Activated T-helper 1 cell treated with anti-CD3 and anti-CD28 coated beads, Interleukin-2, amount 50 U/mL, for 16 hours (primary cell): Measurements from ENCODE around the gene DCC.

Experiments used
- DNase-seq, 2 donors: peaks; one replicate each; pipeline ENCODE4 v3.0.0-alpha.2; 2020; ENCODE audit warnings: low read depth in 1 of 2, low spot score in 1 of 2

DCC gene

DNA sequence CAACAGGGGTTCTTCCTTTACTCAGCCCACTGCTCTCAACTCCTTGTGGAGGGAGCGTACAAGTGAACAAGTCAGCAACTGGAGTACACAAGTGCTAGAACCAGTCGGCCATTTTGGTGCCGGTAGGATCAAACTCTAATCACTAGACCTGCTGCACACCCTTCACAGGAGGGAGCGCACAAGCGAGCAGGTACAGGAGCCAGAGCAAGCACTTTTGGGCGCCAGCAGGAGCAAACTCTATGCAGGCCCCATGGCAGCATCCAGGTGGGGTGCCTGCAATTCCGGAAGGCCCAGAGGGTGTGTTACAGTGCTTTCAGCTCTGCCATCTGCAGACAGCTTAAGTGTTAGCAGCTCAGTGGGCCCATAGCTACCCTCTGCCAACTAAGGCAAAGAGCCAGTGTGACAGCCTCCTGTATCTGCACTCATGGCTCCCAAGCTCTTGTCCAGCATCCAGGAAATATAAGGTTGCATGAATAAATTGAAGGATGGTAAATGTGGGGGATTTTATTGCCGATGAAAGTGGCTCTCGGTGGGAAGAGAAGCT is 426.1 kb downstream of the DCC start:
- DNase-seq: no peak

DNA sequence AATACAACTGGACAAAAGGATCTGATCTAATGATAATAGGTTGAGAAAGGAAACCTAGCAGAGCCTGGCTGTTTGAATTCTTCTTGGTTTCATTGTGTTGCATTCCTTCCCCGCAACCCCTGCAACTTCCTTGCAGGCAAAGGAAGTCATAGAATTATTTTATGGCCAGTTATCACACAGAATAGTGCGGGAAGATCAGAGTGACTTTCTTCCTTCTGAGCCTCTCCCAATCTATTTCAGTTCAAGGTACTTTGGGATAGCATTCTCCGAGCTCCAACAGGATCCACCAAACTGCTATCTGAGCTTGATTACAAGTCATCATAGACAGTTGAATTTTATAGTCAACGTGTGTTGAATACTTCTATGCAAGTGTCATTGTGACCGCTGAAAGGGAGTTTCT is 441.1 kb downstream of the DCC start:
- no peak for DNase-seq

GRCh38 chr18:52791321-52791720 is 451.3 kb downstream of the DCC start:
- DNase-seq: no peak

DNA sequence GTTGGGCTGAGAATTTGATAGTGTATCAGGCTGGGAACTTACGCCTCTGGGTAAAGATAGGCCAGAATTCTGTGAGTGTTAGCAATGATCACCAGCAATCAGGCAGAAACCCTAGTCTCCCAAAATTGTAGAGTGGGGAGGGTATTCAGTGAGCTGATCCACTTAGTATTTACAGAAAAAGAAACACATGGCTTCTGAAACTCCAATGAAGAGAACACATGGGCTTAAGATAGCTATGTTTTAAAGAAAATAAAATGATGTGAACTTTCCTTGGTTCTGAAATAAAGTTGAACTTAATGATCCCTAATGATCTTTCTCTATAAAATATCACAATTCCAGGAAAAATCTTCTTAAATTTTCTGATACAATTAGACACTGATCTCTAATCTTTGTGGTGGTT is 472.8 kb downstream of the DCC start:
- no peak for DNase-seq

- no peak for DNase-seq
Observed at GRCh38 chr18:52813635-52814416, 473.8 kb downstream of the DCC start.

GRCh38 chr18:52815651-52816050 is 475.7 kb downstream of the DCC start:
- DNase-seq: no peak

- DNase-seq: no peak
Observed at GRCh38 chr18:52816121-52816520, 476.1 kb downstream of the DCC start.

DNA sequence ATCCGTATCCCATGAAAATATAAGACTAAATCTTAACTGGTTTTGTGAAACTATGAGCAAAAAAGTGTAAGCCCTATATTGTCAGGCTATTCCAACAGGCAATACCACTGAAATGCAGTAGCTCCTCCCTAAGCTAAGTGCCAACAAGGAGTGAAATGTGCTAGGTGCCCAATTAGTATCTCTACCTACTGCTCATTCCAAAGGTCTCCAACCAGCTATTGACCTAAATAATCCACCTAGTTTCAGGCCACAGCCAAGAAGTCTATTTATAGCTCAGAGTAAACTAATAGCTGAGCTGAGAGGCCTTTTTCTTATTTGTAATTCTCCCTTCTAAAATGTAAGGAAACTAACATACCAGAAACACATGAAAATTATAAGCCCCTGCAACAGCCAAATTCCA is 482.2 kb downstream of the DCC start:
- no peak for DNase-seq

DNA sequence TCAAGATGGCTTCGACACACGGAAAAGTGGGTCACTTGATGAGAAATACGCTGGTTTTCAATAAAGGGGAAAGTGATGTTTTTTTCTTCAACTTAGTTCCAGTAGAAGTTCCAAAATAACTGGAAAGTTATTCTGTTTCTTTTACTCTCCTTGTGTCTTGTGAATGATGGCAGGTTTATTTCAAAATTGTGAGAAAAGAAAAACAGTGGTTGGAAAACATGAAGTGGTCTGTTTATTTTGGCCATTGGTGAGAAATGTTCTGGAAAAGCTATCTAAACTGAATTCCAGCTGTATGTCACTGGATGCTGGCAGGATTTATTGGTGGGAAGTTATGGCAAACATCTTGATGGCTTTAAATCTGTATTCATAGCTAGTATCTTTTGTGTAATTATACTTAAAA is 484.1 kb downstream of the DCC start:
- DNase-seq: no peak

DNA sequence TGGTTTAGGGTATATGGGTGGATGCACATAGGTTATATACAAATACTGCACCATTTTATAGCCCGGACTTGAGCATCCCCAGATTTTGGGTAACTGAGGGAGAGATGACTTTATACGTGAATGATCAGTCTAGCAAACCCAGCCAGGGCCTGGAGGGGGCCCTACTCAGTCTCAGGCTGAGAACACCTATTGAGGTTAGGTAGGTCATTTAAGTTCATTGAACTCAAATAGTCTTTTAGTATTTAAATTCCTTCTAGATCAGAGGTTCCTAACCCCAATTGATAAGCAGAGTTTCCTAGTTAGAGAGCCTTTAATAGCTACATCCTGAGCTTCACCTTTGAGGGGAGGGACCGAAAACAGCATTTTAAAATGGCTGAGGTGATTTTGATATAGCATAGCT is 487.0 kb downstream of the DCC start:
- DNase-seq: no peak

GRCh38 chr18:52829320-52829719 is 489.3 kb downstream of the DCC start:
- DNase-seq: no peak

DNA sequence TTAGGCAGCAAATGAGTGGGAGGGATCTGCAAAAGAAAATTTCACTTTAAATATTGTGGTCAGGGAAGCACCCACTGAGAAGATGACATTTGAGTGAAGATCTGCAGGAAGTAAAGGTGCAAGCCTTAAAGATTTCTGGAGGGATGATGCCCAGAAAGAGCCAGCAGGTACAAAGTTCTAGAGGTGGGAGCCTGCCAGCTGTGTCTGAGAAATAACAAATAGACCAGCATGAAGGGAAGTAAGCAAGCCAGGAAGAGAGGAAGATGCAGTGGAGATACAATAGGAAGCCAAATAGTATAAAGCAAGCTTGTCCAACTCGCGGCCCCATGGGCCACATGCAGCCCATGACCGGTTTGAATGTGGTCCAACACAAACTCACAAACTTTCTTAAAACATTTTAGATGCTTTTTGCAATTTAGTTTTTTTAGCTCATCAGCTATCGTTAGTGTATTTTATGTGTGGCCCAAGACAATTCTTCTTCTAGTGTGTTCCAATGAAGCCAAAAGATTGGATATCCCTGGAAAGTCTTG is 489.9 kb downstream of the DCC start:
- no peak for DNase-seq

DNA sequence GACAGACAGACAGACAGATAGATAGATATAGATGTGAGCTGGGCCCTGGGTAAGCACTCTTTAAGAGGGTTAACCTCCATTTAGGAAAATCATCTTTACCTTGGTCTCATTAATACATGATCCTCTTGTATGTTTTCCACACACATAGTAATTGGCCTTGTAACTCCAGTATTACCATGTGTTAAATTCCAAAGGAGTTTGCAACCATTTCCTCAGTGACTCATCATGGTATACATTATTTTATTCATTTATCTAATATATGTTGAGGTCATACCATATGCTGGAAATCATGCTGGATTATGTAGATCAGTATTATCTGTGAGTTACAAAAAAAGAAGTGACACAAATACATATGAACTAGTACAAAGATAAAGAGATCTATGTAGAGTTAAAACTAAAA is 504.3 kb downstream of the DCC start:
- DNase-seq: no peak

DNA sequence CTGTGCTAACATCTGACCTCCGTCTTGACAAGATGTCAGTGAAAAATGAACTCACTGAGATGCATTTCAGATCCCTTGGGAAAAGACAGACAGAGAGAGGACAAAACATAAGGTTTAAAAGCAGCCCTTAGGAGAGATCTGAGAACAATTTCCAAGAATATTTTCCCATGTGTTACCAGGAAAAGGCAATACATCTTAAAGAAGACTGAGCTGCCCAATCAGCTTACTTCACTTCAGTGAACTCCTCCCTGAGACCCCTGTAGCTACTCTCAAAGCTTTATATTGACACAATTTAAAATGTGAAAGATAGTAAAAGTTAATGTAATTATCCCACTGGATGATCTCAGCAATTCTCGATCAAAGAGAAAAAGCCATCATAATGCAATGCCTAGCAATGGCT is 505.0 kb downstream of the DCC start:
- no peak for DNase-seq

- no peak for DNase-seq
Observed at GRCh38 chr18:52850031-52850560, 510.1 kb downstream of the DCC start.

DNA sequence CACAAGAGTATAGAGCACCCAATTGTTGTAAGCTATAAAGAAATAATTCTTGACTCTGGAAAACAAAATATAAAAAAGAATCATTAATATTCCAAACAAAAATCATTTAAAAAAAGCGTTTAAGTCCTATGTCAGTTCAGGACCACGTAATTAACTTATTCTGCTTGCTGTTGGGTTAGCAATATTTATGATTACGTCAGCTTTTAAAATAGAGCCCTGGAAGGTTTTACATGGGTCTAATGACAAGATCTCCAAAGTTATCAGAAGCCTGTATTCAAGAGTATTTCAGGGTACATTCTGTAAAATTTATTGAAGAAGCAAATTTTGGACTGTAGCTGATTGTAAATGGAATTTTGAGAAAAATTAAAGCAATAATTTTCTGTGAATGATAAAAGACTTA is 521.6 kb downstream of the DCC start:
- DNase-seq: no peak

DNA sequence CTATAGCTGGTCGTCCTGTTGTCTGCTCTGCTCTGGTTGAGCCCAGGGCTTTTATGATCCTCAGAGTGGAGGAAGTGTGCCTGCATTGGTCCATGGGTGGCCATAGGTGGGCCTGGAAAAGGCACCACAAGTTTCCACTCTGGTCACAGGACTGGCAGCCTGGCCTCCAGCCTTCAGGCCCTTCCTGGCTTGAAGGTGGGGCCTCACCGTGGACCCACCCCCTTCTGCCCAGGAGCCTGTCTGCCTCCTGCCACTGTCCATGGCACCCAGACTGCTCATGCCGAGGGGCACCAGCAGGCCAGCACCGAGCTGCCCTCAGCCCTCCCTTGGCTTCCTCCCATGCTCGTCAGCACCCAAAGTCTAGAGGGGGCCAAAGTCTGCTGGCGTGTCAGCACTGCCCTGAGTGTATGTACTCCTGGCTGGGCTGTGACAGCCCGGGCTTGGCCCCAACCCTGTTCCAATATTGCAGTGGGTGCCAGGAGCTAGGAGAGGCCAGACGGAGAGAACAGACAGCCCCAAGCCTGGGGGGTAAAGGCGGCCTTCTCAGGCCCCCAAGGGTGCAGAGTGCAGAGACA is 529.4 kb downstream of the DCC start:
- DNase-seq: no peak

- DNase-seq: no peak
Observed at GRCh38 chr18:52869942-52870907, 530.2 kb downstream of the DCC start.

DNA sequence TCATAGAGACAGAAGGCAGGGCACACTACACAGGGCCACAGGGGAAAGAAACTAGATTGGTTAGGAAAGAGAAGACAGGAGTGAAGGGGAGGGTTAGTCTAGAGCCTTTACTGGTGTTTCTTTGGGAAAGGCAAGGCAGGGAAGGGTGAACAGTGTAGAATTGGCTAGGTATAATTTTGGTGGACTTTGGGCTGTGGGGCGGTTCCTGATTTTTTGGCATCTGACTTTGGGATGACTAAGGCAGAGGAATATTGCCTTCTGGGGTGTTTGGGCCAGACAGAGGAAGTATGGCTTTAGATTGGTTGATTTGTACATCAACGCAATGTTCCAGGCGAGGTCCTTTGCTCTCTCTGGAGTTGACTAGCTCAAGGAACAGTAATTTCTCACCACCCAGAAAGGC is 534.8 kb downstream of the DCC start:
- no peak for DNase-seq

- no peak for DNase-seq
Observed at GRCh38 chr18:52875725-52876124, 535.7 kb downstream of the DCC start.

DNA sequence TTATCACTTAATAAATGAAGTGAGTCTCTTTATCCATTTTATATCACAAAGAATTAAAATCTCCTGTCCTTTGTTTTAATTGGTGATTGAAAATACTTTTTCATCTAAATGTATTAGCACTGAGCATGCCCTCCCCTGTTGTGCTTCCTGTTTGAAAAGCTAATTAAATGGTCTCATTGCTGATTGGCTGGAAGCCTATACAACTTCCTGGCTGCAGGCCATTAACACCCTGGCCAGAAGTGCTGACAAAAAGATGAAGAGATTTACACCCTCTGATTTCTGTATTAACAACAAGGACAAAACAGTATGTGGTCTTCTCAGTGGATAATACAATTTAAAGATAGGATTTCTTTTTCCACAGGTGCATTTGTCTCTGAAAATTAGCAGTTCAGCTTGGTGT is 548.0 kb downstream of the DCC start:
- no peak for DNase-seq
